IPS DF 6.9 (cell line): Measurements from ENCODE around the gene ITPR2.

ENCODE experiments used
- DNase-seq: peaks from one replicate; pipeline ENCODE4 v3.0.0-alpha.2; 2013; ENCODE audit warnings: low read depth, low spot score
- H3K27ac ChIP-seq: one replicate; pipeline ENCODE4 v1.5.1; 2013; ENCODE audit warnings: low read length, control low read depth
- H3K27me3 ChIP-seq: 2 replicates; pipeline ENCODE4 v1.6.1; 2013; ENCODE audit warnings: mild to moderate bottlenecking, low read length; ENCODE audit not compliant: control insufficient read depth, insufficient read depth
- H3K36me3 ChIP-seq: 2 replicates; pipeline ENCODE4 v1.6.1; 2013; ENCODE audit warnings: low read length; ENCODE audit not compliant: control insufficient read depth, insufficient read depth
- H3K4me1 ChIP-seq: 2 replicates; pipeline ENCODE4 v1.6.1; 2013; ENCODE audit warnings: low read length; ENCODE audit not compliant: control insufficient read depth, insufficient read depth
- H3K4me3 ChIP-seq: 2 replicates; pipeline ENCODE4 v1.5.1; 2013; ENCODE audit warnings: mild to moderate bottlenecking, low read length
- H3K9me3 ChIP-seq: 2 replicates; pipeline ENCODE4 v1.6.1; 2013; ENCODE audit warnings: low read length, inconsistent platforms; ENCODE audit not compliant: control insufficient read depth, insufficient read depth
- WGBS: extraction: QIAGEN DNeasy Blood & Tissue Kit; methylation state at CpG from one replicate; pipeline ENCODE4 v1.1.7; 2013; ENCODE audit warnings: mixed read lengths, missing lambda C conversion rate; ENCODE audit not compliant: insufficient read length, insufficient coverage; 5-methylcytosine and 5-hydroxymethylcytosine counted together

Gene ITPR2

GRCh38 chr12:26338586-26339572 lies 494.1 kb downstream of the ITPR2 start:
- no peaks in the 10 kb centered on the region for H3K36me3 ChIP-seq
- no peak overlapping the region for H3K4me3 ChIP-seq
- no peaks in the 10 kb centered on the region for H3K9me3 ChIP-seq
- 0 out of 2 replicates have a peak, but pooled peaks cover 2% of the 10 kb centered on the region for H3K4me1 ChIP-seq
- DNase-seq = no peak
- no peaks in the 10 kb centered on the region for H3K27me3 ChIP-seq
- no CpG with 5 or more reads among the region's 11 CpGs for WGBS
- H3K27ac ChIP-seq = no peak overlapping the region

- Histone ChIP-seq H3K9me3 (no peaks in the 10 kb centered on the region), H3K4me1 (no peaks in the 10 kb centered on the region), H3K36me3 (no peaks in the 10 kb centered on the region), H3K4me3 (no peak overlapping the region), H3K27me3 (no peaks in the 10 kb centered on the region), H3K27ac (no peak overlapping the region)
- WGBS = no CpG with 5 or more reads among the region's 6 CpGs
- no peak for DNase-seq
Observed at GRCh38 chr12:26335651-26336050, 497.3 kb downstream of the ITPR2 start.

DNA sequence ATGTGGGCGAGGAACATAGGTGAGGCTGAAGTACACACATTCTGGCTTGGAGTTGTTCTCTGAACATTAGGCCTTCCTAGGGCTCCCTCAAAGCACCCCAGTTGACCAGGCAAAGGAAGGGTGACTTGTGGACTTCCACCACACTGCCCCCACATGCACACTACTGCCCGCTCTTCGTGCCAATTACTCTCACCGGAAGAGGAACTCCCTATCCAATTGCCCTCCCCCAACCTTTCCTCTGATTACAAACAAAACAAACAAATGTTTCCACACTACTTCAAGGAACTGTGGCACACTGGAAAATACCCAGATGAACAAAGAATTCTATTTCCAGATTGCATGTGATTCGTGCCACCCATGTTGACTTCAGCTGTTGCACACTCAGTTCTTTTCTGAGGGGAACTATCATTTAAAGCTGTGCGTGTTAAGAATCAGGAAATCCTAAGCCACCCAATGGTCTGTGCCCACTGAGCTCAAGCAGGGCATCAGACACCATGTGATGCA lies 498.3 kb downstream of the ITPR2 start:
- no CpG with 5 or more reads among the region's 6 CpGs for WGBS
- Histone ChIP-seq H3K36me3 (no peaks in the 10 kb centered on the region), H3K4me1 (no peaks in the 10 kb centered on the region), H3K27me3 (no peaks in the 10 kb centered on the region), H3K27ac (no peak overlapping the region), H3K4me3 (no peak overlapping the region), H3K9me3 (no peaks in the 10 kb centered on the region)
- no peak for DNase-seq

DNA sequence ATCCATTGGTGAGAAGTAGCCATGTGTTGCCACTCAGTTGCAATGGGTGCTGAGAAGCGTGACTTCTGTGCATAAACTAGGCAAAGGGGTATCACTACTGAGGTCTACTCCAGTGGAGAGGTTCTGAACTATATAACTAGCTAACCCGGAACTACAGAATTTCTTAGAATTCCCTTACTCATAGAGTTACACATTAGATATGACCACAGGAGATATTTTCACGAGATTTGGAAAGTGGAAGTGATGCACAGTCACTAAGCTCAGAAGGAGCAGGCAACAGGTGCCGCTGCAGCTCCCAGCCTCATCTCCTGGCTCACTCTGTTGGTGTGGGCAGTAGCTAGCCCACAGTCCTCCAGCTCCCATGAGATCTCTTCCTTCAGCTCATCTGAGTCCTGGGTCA lies 501.0 kb downstream of the ITPR2 start:
- no CpG with 5 or more reads among the region's 4 CpGs for WGBS
- no peaks in the 10 kb centered on the region for H3K4me1 ChIP-seq
- H3K9me3 ChIP-seq = no peaks in the 10 kb centered on the region

GRCh38 chr12:26331136-26331535 lies 501.9 kb downstream of the ITPR2 start:
- Histone ChIP-seq H3K9me3 (no peaks in the 10 kb centered on the region), H3K27ac (no peak overlapping the region)

More for the DNA sequence above, 501.0 kb downstream of the ITPR2 start:
- H3K27me3 ChIP-seq = no peaks in the 10 kb centered on the region
- H3K36me3 ChIP-seq = no peaks in the 10 kb centered on the region
- no peak overlapping the region for H3K4me3 ChIP-seq
- DNase-seq = no peak
- no peak overlapping the region for H3K27ac ChIP-seq

GRCh38 chr12:26327975-26328644 lies 504.9 kb downstream of the ITPR2 start:
- H3K27ac ChIP-seq = no peak overlapping the region
- H3K9me3 ChIP-seq = no peaks in the 10 kb centered on the region
- H3K4me1 ChIP-seq = no peaks in the 10 kb centered on the region
- H3K4me3 ChIP-seq = no peak overlapping the region
- no peaks in the 10 kb centered on the region for H3K36me3 ChIP-seq
- H3K27me3 ChIP-seq = no peaks in the 10 kb centered on the region
- no peak for DNase-seq
- WGBS = no CpG with 5 or more reads among the region's 4 CpGs

More at GRCh38 chr12:26331136-26331535, 501.9 kb downstream of the ITPR2 start:
- Histone ChIP-seq H3K4me1 (no peaks in the 10 kb centered on the region), H3K36me3 (no peaks in the 10 kb centered on the region), H3K27me3 (no peaks in the 10 kb centered on the region), H3K4me3 (no peak overlapping the region)
- WGBS = no CpG with 5 or more reads among the region's 3 CpGs
- no peak for DNase-seq

DNA sequence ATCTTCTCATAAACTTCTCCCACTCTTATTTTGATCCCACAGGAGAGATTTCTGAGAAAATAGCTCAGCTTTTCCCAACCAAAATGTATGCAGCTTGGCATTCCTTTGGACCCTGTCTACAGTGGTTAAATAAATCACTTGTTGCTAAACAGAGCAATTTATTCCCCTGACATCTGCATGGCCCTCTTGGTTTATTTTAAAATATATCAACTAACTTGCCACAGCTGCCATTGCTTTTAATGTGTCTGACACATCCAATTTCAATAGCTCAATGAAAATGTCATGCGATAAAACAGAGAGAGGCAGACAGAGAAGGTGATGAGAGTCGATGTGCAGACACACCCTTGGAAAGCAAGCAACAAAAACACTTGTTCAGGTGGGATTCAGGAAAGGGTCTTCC lies 509.3 kb downstream of the ITPR2 start:
- WGBS = no CpG with 5 or more reads among the region's 2 CpGs
- no peak for DNase-seq
- H3K27ac ChIP-seq = no peak overlapping the region
- no peaks in the 10 kb centered on the region for H3K36me3 ChIP-seq
- H3K27me3 ChIP-seq = no peaks in the 10 kb centered on the region
- H3K9me3 ChIP-seq = no peaks in the 10 kb centered on the region
- H3K4me1 ChIP-seq = no peaks in the 10 kb centered on the region
- H3K4me3 ChIP-seq = no peak overlapping the region

DNA sequence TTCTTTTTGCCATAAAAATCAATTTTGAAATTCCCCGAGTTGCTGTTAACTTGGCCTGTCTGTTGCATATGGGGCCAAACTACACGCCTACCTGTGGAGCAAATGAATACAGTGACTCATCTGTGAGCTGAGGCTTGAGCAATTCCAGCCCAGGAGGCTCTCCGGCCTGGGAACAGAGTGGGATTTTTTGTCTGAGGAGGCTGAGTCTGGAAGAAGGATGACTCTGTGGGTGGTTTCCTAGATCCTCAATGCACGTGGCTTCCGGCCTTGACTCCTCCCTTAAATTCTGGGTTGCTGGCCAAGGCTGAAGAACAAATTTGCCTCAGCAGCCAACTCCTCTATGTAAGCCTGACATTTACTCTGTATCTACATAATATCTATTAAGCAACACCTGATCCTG lies 513.5 kb downstream of the ITPR2 start:
- Histone ChIP-seq H3K4me1 (no peaks in the 10 kb centered on the region), H3K27me3 (no peaks in the 10 kb centered on the region), H3K9me3 (no peaks in the 10 kb centered on the region), H3K27ac (no peak overlapping the region), H3K36me3 (no peaks in the 10 kb centered on the region), H3K4me3 (no peak overlapping the region)
- WGBS = no CpG with 5 or more reads among the region's 5 CpGs
- no peak for DNase-seq

GRCh38 chr12:26318661-26319068 lies 514.3 kb downstream of the ITPR2 start:
- no peak overlapping the region for H3K4me3 ChIP-seq
- H3K4me1 ChIP-seq = no peaks in the 10 kb centered on the region
- H3K27ac ChIP-seq = no peak overlapping the region
- H3K36me3 ChIP-seq = no peaks in the 10 kb centered on the region
- H3K9me3 ChIP-seq = no peaks in the 10 kb centered on the region
- DNase-seq = no peak
- H3K27me3 ChIP-seq = no peaks in the 10 kb centered on the region
- no CpG with 5 or more reads among the region's 5 CpGs for WGBS

GRCh38 chr12:26317942-26318575 lies 514.9 kb downstream of the ITPR2 start:
- Histone ChIP-seq H3K4me1 (no peaks in the 10 kb centered on the region), H3K4me3 (no peak overlapping the region), H3K9me3 (no peaks in the 10 kb centered on the region), H3K27me3 (no peaks in the 10 kb centered on the region), H3K27ac (no peak overlapping the region), H3K36me3 (no peaks in the 10 kb centered on the region)
- DNase-seq = no peak
